COLO668 (cell line): ENCODE data around the gene TPD52L1.
"Not testable (repeated sequence)": the region's sequence is repeated elsewhere in the genome, so short reads cannot be mapped to it uniquely, and the experiment has no call there.

ENCODE experiments used
- DNase-seq: peaks from one replicate; lab custom pipeline; 2025; ENCODE audit not compliant: unreplicated experiment; lab: John Stamatoyannopoulos, UW

The TPD52L1 gene

DNA sequence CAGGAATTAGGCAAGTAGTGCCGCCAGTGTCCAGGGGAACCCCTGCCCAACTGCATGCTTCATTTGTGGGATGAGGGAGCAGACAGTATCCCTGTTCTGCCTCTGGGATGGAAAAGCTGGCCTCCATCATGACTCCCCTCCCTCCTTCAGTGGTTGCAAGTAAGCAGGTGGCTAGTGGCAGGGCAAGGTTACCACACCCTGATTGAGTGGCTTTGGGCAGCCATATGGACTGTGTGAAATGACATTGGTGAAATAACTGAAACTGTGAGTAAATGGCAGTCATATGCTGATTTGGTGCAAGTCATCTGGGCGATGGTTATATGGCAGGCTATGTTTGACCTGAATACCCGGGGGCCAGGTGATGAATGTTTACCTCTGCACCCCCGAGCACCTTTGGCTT lies 115.2 kb downstream of the TPD52L1 start:
- DNase-seq, result no peak

DNA sequence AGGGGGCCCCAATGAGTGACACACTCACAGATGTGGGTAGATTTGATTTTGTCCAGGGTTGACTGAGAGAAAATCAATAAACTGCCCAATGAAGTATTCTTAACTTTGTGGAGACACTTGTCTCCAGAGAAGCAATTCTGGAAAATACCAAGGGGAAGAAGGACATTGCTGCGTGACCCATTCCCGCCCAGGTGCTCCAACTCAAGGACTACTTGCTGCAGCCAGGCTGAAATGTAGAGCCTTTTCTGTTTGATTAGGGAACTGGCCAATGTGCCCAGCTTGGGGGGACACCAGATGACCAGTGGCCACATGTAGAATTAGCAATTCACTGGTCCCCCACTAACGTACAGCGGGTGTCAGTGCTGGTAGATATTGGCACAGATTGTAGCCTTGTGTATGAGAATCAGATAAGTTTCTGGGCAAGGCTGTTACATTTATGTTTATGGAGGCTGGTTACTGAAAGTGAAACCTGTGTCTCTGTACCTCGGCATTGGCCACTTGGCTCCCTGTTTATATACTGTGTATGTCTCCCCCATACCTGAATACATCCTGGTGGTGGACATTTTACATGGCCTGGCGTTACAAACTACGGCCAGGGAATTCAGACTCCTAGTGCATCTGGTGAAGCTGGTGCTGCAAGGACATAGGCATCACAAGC lies 115.9 kb downstream of the TPD52L1 start:
- DNase-seq, result no peak

DNA sequence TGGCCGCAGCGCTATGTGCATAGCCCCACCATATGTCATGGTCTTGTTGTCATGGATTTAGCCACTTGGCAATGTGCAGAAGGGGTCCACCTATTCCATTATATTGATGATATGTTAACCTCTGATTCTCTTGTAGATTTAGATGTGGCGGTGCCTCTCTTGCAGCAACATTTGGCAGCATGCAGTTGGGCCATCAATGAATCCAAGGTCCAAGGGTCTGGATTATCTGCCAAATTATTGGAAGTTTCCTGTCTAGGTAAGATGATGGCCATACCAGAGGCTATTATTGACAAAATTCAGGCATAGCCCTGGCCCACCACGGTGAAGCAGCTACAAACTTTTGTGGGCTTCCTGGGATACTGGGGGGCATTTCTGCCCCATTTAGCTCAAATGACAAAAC lies 116.8 kb downstream of the TPD52L1 start:
- no peak for DNase-seq

DNA sequence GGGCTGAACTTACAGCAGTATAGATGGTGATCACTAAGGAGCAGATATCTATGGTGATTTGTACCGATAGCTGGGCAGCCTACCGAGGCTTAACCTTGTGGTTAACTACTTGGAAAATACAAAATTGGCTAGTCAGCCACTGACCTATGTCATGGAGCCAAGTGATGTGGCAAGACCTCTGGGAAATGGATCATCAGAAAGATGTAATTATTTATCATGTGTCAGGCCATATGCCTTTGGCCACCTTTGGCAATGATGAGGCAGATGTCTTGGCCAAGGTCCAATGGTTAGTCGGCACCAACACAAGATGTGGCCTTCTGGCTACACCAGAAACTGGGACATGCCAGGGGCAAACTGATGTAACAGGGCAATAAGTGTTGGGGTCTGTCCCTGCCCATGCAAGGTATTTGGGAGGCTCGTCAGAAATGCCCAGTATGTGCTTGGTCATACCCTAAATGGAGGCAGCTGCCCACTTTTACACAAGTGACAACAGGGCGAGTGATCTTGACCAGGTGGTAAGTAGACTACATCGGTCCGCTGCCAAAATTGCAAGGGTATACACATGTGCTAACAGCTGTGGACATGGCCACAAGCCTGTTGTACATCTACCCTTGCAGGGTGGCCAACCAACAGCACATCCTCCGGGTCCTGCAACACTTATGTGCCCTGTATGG lies 118.0 kb downstream of the TPD52L1 start:
- no peak for DNase-seq

DNA sequence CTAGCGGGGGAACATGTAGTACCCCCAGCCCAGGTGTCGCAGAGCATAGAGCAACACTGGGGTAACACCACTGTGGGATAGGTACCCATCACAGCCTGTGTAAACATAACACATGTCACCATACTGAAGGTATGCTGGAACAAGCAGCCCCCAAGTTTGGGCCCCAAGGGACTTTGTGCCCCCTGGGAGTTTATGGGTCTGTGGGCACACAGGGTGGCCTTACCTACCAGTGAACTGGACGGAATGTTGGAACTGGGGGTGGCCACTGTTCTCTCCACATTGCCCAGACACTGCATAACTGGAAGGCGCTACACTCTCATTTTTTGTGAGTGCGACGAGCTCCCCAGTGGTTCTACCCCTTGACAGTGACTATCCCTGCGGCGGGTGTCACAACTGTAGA lies 119.7 kb downstream of the TPD52L1 start:
- DNase-seq, result no peak

DNA sequence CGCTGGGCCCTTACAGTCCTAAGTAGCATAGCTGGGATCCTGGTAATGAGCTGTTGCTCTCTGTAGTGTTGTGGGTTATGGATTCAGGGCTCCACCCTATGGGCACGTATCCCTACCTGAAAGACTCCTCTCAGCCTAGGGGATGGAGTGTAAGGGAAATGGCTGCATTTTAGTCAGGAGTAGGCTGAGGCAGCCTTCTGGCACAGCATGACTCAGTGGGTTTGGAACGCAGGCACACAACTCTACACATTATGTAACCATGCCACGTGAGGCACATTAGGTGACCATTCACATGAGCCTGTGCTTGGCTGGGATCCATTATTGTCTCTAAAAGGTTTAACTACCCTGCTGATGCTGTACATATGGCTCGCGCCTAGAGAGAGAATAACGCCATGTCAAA lies 120.4 kb downstream of the TPD52L1 start:
- no peak for DNase-seq

DNA sequence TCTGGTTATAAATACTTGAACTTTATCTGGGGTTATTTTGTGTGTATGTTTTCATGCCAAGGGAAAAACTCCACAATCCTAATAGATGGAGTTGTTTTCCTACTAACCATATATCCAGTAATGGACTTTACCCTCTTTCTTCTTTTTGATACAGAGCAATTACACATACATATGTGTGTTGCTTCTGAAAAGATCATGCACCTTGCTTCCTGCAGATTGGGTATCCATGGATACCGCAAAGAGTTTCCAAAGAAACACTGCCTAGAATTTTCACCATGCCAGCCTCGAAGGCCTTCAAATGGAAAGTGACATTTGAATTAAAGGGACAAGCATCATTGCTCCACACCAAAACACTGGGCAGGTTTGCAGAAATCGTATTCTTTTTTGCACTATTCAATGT lies 121.4 kb downstream of the TPD52L1 start:
- no peak for DNase-seq

DNA sequence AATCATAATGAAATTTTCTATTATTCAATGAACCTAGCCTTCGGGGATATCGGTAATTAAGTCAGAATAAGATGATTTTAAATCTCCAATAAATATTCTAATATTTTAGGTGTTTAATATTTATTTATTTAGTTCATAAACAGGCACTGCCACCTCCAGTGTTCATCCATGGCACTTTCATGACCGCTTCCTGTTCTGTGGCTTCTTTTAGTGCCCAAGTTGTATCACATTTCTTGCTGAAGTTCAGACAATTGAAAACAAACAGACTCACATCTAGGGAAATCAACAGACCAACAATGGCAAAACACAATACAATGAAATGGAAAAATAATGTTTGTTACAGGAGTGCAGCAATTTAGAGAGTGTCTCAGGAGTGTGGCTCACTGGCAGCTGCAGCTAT lies 122.2 kb downstream of the TPD52L1 start:
- no peak for DNase-seq

DNA sequence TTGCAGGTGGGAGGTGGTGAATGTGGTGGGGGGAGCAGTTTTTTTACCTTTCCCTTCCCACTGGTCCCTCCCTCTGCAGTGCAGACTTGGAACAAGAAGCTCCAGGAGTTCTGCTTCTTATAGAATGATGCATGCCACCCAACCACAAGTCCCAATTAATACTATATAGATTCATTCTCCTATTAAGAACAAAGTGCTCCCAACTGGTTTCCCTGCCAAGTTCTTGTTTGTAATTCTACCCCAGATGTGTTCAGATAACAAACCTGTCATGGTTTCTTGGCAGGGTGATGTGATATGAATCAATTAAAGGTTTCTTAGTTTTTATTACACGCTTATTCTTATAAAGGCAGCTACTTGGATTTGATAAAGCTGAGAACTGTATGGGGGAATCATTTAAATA lies 124.3 kb downstream of the TPD52L1 start:
- no peak for DNase-seq

DNA sequence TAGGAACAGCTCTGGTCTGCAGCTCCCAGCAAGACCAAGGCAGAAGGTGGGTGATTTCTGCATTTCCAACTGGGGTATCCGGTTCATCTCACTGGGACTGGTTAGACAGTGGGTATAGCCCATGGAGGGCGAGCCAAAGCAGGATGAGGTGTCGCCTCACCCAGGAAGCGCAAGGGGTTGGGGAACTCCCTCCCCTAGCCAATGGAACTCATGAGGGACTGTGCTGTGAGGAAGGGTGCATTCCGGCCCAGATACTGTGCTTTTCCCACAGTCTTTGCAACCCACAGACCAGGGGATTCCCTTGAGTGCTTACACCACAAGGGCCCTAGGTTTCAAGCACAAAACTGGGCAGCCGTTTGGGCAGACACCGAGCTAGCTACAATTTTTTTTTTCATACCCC lies 126.4 kb downstream of the TPD52L1 start:
- DNase-seq, result no peak

DNA sequence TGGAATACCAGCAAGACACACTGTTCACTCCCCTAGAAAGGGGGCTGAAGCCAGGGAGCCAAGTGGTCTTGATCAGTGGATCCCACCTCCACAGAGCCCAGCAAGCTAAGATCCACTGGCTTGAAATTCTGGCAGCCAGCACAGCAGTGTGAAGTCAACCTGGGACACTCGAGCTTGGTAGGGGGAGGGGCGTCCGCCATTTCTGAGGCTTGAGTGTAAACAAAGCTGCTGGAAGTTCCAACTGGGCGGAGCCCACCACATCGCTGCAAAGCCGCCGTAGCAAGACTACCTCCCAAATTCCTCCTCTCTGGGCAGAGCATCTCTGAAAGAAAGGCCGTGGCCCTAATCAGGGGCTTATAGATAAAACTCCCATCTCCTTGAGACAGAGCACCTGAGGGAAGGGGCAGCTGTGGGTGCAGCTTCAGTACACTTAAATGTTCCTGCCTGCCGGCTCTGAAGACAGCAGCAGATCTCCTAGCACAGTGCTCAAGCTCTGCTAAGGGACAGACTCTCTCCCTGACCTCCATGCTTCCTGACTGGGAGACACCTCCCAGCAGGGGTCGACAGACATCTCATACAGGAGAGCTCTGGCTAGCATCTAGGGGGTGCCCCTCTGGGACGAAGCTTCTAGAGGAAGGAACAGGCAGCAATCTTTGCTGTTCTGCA lies 126.9 kb downstream of the TPD52L1 start:
- not testable (repeated sequence) for DNase-seq

DNA sequence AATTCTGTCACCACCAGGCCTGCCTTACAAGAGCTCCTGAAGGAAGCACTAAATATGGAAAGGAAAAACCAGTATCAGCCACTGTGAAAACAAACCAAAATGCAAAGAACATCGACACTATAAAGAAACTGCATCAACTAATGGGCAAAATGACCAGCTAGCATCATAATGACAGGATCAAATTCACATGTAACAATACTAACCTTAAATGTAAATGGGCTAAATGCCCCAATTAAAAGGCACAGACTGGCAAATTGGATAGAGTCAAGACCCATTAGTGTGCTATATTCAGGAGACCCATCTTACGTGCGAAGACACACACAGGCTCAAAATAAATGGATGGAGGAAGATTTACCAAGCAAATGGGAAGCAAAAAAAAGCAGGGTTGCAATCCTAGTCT lies 128.9 kb downstream of the TPD52L1 start:
- DNase-seq, result not testable (repeated sequence)

DNA sequence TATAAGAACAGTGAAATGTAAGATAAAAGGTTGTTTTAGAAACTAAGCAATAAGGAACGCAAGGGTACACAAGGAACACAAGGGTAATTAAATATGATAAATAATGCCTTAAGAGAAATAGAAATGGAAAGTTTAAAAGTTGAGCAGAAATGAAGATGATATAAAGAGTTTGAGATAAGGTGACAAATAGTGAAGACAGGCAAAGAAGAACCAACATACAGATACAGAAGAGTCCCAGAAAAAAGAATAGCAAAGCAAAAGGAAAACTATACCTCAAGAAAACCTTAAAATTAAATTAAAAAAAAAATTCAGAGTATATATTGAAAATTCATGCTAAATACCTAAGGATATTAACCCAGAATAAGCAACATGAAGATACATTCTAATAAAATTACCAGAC lies 131.8 kb downstream of the TPD52L1 start:
- DNase-seq, result no peak

DNA sequence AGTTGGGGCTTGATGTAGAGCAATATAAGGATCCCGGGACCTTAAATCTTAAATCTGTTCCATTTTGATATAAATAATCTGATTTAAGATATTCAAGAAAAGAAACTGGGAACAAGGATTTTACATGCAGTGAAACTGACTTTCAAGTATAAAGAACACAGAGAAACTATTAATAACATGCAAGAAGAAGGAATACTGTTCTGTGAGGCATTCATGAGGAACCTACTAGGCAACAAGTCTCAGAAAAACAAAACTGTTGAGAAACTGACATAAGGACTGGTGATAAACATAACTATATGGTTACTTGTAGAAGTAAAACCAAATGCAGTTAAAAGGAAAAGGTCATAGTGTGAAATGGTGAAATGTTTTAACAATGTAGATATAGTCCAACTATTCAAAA lies 132.4 kb downstream of the TPD52L1 start:
- DNase-seq, result no peak

DNA sequence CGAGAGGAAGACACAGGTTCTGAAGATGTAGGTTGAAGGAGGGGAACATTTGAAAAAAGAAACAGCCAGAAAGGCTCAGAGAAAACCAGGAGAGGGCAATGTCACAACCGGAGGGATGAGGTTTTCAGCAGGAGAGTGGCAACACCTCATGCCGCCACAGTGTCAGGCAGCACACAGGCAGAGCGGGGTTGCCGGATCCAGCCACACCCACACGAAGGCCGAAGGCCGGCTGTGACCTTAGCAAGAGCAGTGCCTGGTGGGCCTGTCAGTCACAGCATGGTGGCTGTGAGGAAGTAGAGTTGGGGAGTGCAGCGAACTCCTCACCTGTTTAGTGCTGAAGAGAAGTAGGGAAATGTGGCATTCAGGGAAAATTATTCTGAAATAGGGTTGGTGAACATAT lies 134.1 kb downstream of the TPD52L1 start:
- DNase-seq, result no peak

DNA sequence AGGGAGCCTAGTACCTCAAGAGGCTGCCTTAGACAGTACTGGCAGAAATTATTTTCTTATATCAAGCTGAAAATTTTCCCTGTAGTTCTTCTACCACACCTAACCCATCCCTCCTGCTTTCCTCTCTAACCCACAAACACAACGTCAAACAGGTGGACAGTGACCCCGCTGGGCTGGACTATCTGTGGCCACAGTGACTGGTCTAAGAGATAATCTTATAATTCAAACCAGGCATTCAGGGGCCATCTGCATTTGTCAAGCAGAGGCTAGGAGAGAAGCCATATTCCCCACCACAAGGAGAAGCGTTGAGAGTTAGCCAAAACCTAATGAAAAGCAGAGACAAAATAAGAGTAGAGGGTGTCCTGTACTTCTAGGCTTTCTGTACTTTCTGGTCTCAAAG lies 140.0 kb downstream of the TPD52L1 start:
- DNase-seq, result no peak

DNA sequence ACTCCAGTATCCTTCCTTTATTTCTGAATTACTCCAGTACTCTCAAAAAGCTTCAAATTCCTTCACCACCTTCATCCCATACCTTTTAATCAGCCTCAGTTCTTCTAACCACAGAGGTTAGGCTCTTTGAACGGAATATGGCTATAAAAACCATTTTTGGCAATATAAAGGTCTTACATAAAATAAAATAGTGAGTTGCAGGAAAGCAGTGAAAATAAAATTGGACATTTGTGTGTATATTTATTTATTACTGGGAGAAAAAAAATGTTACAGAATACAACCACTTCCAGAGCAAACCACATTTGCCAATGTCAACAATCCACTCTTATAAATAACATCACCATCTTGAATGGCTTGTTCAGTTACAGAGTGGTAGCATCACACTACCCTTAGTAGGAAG lies 140.5 kb downstream of the TPD52L1 start:
- no peak for DNase-seq

DNA sequence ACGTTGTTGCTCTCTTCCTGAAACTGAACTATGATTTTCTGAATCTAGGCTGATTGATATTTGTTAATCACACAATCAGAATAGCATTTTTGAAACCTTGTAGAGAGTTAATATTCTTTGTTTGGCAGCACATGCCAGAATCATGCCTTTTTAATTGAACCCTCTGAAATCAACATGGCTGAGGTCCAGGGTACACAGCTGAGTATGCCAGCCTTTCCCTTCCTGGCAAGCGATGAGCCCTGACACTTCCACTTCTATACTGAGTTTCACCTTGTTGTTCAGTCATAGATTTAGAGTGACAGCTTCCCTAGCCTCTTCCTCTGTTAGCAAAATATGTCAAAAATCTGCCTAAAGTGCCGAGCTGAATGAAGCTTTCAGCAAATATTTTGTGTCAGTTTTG lies 141.4 kb downstream of the TPD52L1 start:
- no peak for DNase-seq

DNA sequence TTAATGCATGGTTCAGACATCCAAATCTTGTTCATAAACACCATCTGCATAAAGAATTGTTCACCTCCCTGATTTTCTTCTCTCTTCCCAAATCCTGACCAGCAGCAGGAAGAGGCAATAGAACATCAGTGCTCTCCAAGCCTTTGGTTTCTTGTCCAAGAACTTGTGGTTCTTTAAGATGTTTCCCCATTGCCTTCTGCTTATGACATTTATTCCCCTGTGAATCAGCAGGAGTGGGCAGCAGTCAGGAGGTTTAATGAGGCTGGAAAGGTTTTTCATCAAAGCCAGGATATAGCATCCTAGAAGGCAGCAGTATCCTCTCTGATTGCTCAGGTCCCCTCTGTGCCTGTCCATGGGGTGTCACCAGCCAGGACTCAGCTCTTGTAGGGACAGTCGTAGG lies 142.9 kb downstream of the TPD52L1 start:
- DNase-seq, result no peak

DNA sequence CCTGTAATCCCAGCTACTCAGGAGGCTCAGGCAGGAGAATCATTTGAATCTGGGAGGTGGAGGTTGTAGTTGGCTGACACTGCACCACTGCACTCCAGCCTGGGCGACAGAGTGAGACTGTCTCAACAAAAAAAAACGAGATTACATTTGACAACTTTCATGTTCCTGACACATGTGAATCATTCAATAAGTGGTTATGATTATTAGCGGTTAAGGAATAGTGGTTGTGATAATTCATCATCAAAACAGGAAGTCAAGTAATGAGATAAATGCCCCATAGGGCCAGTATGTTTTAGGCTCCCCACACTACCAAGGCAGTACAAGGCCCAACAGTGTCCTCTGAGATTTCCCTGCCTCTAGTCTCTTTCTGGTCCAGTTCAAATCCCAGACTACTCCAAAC lies 145.7 kb downstream of the TPD52L1 start:
- DNase-seq, result no peak

DNA sequence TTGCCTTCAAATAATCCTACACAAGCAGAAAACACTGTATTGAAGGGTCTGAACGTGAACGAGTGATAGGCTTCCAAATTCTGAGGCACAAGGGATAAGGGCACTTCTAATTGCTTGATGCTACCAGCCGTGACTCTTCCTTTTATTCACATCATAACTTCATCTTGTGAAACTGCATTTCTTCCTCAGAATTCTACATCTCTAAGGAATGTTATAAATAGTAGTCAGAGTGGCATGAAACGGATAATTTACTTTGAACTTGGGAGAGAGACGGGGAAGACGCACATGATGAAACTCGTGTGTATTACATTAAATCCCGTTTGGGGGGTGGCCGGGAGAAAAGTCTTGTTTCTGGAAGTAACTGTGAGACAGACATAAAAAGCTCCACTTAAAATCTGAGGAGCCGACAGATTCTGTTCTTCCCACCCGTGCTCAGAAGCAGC lies 147.4 kb downstream of the TPD52L1 start:
- DNase-seq, result no peak
